ENCODE measurements around the gene ZNF385B.

DNA sequence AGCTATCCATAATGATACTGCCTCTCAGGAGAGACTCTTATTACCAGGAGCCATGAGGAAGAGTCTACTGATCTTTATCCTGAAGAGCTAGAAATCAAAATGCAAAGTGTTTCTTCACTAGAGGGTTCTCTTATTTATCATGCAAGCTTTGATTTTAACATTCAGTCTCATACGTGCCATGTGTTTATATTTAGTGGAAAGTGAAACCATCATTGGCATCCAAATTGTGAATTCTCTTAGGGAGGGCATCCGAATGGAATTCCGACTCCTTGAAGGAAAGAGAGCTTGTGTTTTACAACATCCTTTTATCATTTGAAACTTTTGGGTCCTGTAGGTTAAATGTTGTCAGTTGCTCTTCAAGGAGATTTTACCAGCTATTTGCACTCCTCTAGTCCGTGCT lies 426.4 kb downstream of the ZNF385B start:
- TF ChIP-seq CTCF (IDR thresholded peaks at IDR 0.05), result no peak
- TF ChIP-seq NFIC (IDR thresholded peaks at IDR 0.05; ENCODE audit: borderline replicate concordance), result no peak
- TF ChIP-seq GABPA (IDR thresholded peaks at IDR 0.05; ENCODE audit: low read depth), result no peak
- TF ChIP-seq TEAD4 (IDR thresholded peaks at IDR 0.05; ENCODE audit: borderline replicate concordance, insufficient read depth), result no peak
- TF ChIP-seq MAX (IDR thresholded peaks at IDR 0.05; ENCODE audit: low read depth), result no peak
- TF ChIP-seq REST (IDR thresholded peaks at IDR 0.05; ENCODE audit: low read depth, low read length), result no peak
- TF ChIP-seq, protein P1, sequence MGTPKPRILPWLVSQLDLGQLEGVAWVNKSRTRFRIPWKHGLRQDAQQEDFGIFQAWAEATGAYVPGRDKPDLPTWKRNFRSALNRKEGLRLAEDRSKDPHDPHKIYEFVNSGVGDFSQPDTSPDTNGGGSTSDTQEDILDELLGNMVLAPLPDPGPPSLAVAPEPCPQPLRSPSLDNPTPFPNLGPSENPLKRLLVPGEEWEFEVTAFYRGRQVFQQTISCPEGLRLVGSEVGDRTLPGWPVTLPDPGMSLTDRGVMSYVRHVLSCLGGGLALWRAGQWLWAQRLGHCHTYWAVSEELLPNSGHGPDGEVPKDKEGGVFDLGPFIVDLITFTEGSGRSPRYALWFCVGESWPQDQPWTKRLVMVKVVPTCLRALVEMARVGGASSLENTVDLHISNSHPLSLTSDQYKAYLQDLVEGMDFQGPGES (IDR thresholded peaks at IDR 0.05; ENCODE audit: low read depth, low read length), result no peak
- TF ChIP-seq JUND (IDR thresholded peaks at IDR 0.05), result no peak
- no peak for TF ChIP-seq TAF1 (IDR thresholded peaks at IDR 0.05; ENCODE audit: borderline replicate concordance, low read depth, low read length)
- no peak for TF ChIP-seq RAD21 (IDR thresholded peaks at IDR 0.05; ENCODE audit: low read length)
- no peak for TF ChIP-seq ELF1 (IDR thresholded peaks at IDR 0.05)
